ENCODE measurements around the gene LCE3B.

DNA sequence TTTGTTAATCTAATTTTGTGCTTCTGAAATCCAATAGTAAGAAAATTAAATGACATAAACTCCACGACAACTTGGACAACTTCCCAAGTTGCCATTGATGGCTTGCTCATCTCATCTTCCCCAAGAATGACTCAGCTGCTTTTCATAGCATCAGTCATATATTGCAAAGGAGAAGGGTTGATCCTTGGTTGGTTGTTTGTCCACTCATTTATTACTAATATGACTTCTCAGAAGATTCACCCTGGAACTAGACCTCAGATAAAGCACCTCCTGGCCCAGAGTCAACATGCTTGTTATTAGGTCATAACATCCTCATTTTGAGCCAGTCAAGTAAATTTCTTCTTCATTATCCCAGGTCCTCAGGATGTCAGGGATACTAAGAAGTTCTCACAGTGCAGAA is 31.0 kb upstream of the LCE3B start:
- TF ChIP-seq, protein P1, sequence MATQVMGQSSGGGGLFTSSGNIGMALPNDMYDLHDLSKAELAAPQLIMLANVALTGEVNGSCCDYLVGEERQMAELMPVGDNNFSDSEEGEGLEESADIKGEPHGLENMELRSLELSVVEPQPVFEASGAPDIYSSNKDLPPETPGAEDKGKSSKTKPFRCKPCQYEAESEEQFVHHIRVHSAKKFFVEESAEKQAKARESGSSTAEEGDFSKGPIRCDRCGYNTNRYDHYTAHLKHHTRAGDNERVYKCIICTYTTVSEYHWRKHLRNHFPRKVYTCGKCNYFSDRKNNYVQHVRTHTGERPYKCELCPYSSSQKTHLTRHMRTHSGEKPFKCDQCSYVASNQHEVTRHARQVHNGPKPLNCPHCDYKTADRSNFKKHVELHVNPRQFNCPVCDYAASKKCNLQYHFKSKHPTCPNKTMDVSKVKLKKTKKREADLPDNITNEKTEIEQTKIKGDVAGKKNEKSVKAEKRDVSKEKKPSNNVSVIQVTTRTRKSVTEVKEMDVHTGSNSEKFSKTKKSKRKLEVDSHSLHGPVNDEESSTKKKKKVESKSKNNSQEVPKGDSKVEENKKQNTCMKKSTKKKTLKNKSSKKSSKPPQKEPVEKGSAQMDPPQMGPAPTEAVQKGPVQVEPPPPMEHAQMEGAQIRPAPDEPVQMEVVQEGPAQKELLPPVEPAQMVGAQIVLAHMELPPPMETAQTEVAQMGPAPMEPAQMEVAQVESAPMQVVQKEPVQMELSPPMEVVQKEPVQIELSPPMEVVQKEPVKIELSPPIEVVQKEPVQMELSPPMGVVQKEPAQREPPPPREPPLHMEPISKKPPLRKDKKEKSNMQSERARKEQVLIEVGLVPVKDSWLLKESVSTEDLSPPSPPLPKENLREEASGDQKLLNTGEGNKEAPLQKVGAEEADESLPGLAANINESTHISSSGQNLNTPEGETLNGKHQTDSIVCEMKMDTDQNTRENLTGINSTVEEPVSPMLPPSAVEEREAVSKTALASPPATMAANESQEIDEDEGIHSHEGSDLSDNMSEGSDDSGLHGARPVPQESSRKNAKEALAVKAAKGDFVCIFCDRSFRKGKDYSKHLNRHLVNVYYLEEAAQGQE (IDR thresholded peaks at IDR 0.05; ENCODE audit: low read depth, low read length), result no peak
- TF ChIP-seq TAF1 (IDR thresholded peaks at IDR 0.05; ENCODE audit: borderline replicate concordance, low read depth, low read length) (no peak), FOSL2 (IDR thresholded peaks at IDR 0.05; ENCODE audit: borderline replicate concordance, low read depth) (no peak), CHD2 (IDR thresholded peaks at IDR 0.05; ENCODE audit: low read length, partially characterized antibody) (no peak), SMC3 (IDR thresholded peaks at IDR 0.05; ENCODE audit: low read depth, low read length) (no peak), RXRA (IDR thresholded peaks at IDR 0.05; ENCODE audit: borderline replicate concordance, low read depth) (no peak), POLR2AphosphoS5 (IDR thresholded peaks at IDR 0.05; ENCODE audit: low read depth, low read length) (no peak), RFX5 (IDR thresholded peaks at IDR 0.05; ENCODE audit: low read length) (no peak), FOXM1 (IDR thresholded peaks at IDR 0.05; ENCODE audit: low read depth) (no peak)
- TF ChIP-seq, protein P2, sequence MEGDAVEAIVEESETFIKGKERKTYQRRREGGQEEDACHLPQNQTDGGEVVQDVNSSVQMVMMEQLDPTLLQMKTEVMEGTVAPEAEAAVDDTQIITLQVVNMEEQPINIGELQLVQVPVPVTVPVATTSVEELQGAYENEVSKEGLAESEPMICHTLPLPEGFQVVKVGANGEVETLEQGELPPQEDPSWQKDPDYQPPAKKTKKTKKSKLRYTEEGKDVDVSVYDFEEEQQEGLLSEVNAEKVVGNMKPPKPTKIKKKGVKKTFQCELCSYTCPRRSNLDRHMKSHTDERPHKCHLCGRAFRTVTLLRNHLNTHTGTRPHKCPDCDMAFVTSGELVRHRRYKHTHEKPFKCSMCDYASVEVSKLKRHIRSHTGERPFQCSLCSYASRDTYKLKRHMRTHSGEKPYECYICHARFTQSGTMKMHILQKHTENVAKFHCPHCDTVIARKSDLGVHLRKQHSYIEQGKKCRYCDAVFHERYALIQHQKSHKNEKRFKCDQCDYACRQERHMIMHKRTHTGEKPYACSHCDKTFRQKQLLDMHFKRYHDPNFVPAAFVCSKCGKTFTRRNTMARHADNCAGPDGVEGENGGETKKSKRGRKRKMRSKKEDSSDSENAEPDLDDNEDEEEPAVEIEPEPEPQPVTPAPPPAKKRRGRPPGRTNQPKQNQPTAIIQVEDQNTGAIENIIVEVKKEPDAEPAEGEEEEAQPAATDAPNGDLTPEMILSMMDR (IDR thresholded peaks at IDR 0.05), result no peak
- TF ChIP-seq, protein P3, sequence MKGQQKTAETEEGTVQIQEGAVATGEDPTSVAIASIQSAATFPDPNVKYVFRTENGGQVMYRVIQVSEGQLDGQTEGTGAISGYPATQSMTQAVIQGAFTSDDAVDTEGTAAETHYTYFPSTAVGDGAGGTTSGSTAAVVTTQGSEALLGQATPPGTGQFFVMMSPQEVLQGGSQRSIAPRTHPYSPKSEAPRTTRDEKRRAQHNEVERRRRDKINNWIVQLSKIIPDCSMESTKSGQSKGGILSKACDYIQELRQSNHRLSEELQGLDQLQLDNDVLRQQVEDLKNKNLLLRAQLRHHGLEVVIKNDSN (IDR thresholded peaks at IDR 0.05; ENCODE audit: borderline replicate concordance, low read depth), result no peak
- TF ChIP-seq, protein P4, sequence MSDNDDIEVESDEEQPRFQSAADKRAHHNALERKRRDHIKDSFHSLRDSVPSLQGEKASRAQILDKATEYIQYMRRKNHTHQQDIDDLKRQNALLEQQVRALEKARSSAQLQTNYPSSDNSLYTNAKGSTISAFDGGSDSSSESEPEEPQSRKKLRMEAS (IDR thresholded peaks at IDR 0.05; ENCODE audit: low read depth), result no peak
- TF ChIP-seq, protein P5, sequence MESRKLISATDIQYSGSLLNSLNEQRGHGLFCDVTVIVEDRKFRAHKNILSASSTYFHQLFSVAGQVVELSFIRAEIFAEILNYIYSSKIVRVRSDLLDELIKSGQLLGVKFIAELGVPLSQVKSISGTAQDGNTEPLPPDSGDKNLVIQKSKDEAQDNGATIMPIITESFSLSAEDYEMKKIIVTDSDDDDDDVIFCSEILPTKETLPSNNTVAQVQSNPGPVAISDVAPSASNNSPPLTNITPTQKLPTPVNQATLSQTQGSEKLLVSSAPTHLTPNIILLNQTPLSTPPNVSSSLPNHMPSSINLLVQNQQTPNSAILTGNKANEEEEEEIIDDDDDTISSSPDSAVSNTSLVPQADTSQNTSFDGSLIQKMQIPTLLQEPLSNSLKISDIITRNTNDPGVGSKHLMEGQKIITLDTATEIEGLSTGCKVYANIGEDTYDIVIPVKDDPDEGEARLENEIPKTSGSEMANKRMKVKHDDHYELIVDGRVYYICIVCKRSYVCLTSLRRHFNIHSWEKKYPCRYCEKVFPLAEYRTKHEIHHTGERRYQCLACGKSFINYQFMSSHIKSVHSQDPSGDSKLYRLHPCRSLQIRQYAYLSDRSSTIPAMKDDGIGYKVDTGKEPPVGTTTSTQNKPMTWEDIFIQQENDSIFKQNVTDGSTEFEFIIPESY (IDR thresholded peaks at IDR 0.05; ENCODE audit: borderline replicate concordance, low read depth), result no peak

Data from SK-N-SH (cell line).